ENCODE measurements around the gene PTGR3.
A peak's percentile ranks its signal among the peaks of the same experiment; 100 is the strongest.

Gene PTGR3

GRCh38 chr18:75246721-75247610 lies 38.0 kb upstream of the PTGR3 start:
- peak overlapping the region; percentile 91 for H3K4me3 Mint-ChIP-seq
- H3K27me3 Mint-ChIP-seq (ENCODE audit: low read depth), result no peaks in the 10 kb centered on the region
- H3K27ac Mint-ChIP-seq, result peak overlapping the region; percentile 72
- no peaks in the 10 kb centered on the region for H3K36me3 Mint-ChIP-seq (ENCODE audit: low read depth)
- H3K4me1 Mint-ChIP-seq (ENCODE audit: low read depth), result peaks cover 36% of the 10 kb centered on the region
- H3K9me3 Mint-ChIP-seq, result no peaks in the 10 kb centered on the region

GRCh38 chr18:75244351-75245313 lies 35.7 kb upstream of the PTGR3 start:
- Mint-ChIP-seq H3K9me3 (no peaks in the 10 kb centered on the region), H3K27me3 (ENCODE audit: low read depth) (no peaks in the 10 kb centered on the region), H3K36me3 (ENCODE audit: low read depth) (no peaks in the 10 kb centered on the region), H3K4me1 (ENCODE audit: low read depth) (peaks cover 36% of the 10 kb centered on the region), H3K27ac (no peak overlapping the region), H3K4me3 (no peak overlapping the region)

- H3K4me1 Mint-ChIP-seq (ENCODE audit: low read depth), result peaks cover 19% of the 10 kb centered on the region
- H3K27ac Mint-ChIP-seq, result no peak overlapping the region
- H3K36me3 Mint-ChIP-seq (ENCODE audit: low read depth), result no peaks in the 10 kb centered on the region
- no peaks in the 10 kb centered on the region for H3K9me3 Mint-ChIP-seq
- H3K4me3 Mint-ChIP-seq, result no peak overlapping the region
- no peaks in the 10 kb centered on the region for H3K27me3 Mint-ChIP-seq (ENCODE audit: low read depth)
These were observed 32.8 kb upstream of the PTGR3 start for GRCh38 chr18:75241705-75242104.

- Mint-ChIP-seq H3K4me1 (ENCODE audit: low read depth) (peaks cover 10% of the 10 kb centered on the region), H3K36me3 (ENCODE audit: low read depth) (no peaks in the 10 kb centered on the region), H3K27me3 (ENCODE audit: low read depth) (no peaks in the 10 kb centered on the region), H3K4me3 (no peak overlapping the region), H3K27ac (no peak overlapping the region), H3K9me3 (no peaks in the 10 kb centered on the region)
These were observed 31.5 kb upstream of the PTGR3 start for GRCh38 chr18:75240433-75240832.

DNA sequence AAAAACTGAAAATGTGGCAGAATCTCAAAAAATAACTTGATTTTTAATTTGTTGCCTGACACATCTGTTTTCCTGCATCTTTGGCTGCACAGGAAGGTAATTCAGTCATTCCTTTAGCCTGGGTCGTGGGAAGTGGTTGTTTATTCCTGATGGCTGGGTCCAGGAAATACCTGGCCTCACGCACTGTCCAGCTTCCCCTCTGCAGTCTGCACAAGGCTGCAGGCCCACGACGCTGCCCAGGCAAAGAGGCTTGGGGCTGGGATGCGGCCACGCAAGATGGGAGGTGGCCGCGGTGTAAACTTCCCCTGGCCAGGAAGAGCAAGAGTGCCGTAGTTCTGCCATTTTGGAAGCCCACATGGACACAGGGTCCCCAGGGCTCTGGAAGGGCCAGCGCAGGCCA lies 29.8 kb upstream of the PTGR3 start:
- H3K27me3 Mint-ChIP-seq (ENCODE audit: low read depth), result no peaks in the 10 kb centered on the region
- H3K9me3 Mint-ChIP-seq, result no peaks in the 10 kb centered on the region
- H3K4me3 Mint-ChIP-seq, result no peak overlapping the region
- no peaks in the 10 kb centered on the region for H3K36me3 Mint-ChIP-seq (ENCODE audit: low read depth)
- no peak overlapping the region for H3K27ac Mint-ChIP-seq
- H3K4me1 Mint-ChIP-seq (ENCODE audit: low read depth), result peaks cover 7% of the 10 kb centered on the region

GRCh38 chr18:75238100-75238499 lies 29.2 kb upstream of the PTGR3 start:
- H3K27ac Mint-ChIP-seq, result no peak overlapping the region
- H3K27me3 Mint-ChIP-seq (ENCODE audit: low read depth), result no peaks in the 10 kb centered on the region
- H3K4me3 Mint-ChIP-seq, result no peak overlapping the region
- H3K36me3 Mint-ChIP-seq (ENCODE audit: low read depth), result no peaks in the 10 kb centered on the region
- H3K9me3 Mint-ChIP-seq, result no peaks in the 10 kb centered on the region
- peaks cover 7% of the 10 kb centered on the region for H3K4me1 Mint-ChIP-seq (ENCODE audit: low read depth)

GRCh38 chr18:75235896-75236295 lies 27.0 kb upstream of the PTGR3 start:
- no peak overlapping the region for H3K27ac Mint-ChIP-seq
- no peak overlapping the region for H3K4me3 Mint-ChIP-seq
- H3K4me1 Mint-ChIP-seq (ENCODE audit: low read depth), result peaks cover 7% of the 10 kb centered on the region
- no peaks in the 10 kb centered on the region for H3K27me3 Mint-ChIP-seq (ENCODE audit: low read depth)
- no peaks in the 10 kb centered on the region for H3K36me3 Mint-ChIP-seq (ENCODE audit: low read depth)
- no peaks in the 10 kb centered on the region for H3K9me3 Mint-ChIP-seq

DNA sequence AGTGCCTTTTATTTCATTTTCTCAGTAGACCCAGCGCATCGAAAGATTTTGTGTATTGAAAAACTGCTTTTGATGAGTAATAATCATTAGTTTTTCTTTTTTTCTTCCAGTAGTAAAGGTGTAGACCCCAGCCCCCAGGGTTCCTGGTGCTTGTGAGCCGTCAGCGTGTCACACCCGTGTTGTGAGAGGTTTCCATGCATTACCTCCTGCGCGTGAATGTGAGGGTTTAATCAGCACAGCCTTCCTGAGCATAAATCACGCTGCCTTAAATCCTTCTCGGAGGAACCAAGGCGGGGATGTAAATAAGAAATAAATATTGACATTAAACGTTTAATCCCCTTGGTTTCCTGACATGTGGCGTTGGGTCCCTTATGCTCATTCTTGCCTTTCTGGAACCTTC lies 26.0 kb upstream of the PTGR3 start:
- Mint-ChIP-seq H3K27ac (no peak overlapping the region), H3K4me1 (ENCODE audit: low read depth) (peaks cover 4% of the 10 kb centered on the region), H3K36me3 (ENCODE audit: low read depth) (no peaks in the 10 kb centered on the region), H3K4me3 (no peak overlapping the region), H3K9me3 (no peaks in the 10 kb centered on the region), H3K27me3 (ENCODE audit: low read depth) (no peaks in the 10 kb centered on the region)

GRCh38 chr18:75231053-75231406 lies 22.1 kb upstream of the PTGR3 start:
- H3K4me3 Mint-ChIP-seq, result no peak overlapping the region
- H3K4me1 Mint-ChIP-seq (ENCODE audit: low read depth), result peaks cover 11% of the 10 kb centered on the region
- no peak overlapping the region for H3K27ac Mint-ChIP-seq
- H3K36me3 Mint-ChIP-seq (ENCODE audit: low read depth), result no peaks in the 10 kb centered on the region
- no peaks in the 10 kb centered on the region for H3K27me3 Mint-ChIP-seq (ENCODE audit: low read depth)
- H3K9me3 Mint-ChIP-seq, result no peaks in the 10 kb centered on the region

GRCh38 chr18:75230163-75231052 lies 21.5 kb upstream of the PTGR3 start:
- Mint-ChIP-seq H3K9me3 (no peaks in the 10 kb centered on the region), H3K27me3 (ENCODE audit: low read depth) (no peaks in the 10 kb centered on the region), H3K4me3 (no peak overlapping the region), H3K36me3 (ENCODE audit: low read depth) (no peaks in the 10 kb centered on the region), H3K27ac (no peak overlapping the region), H3K4me1 (ENCODE audit: low read depth) (peaks cover 11% of the 10 kb centered on the region)

DNA sequence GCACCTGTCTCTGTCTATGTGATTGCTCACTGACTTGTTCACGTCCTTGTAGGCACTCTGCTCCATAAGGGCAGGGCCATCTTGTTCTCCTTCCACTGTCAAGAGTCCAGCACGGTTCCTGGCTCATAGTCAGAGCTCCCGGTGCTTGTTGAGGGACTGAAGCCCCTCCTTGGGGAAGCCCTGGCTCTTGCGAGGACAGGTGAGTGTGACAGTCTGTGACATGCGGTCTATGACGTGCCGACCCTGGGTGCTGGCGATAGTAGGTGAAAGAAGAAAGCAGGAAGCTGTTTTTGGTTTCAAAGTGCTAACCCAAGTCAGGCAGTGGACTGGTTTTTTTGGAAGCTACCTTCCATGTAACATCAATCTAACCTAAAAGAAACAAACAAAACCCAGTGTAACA lies 20.5 kb upstream of the PTGR3 start:
- H3K4me1 Mint-ChIP-seq (ENCODE audit: low read depth), result peaks cover 11% of the 10 kb centered on the region
- H3K27ac Mint-ChIP-seq, result no peak overlapping the region

GRCh38 chr18:75228967-75229366 lies 20.0 kb upstream of the PTGR3 start:
- no peaks in the 10 kb centered on the region for H3K27me3 Mint-ChIP-seq (ENCODE audit: low read depth)
- no peak overlapping the region for H3K27ac Mint-ChIP-seq
- H3K4me1 Mint-ChIP-seq (ENCODE audit: low read depth), result peaks cover 11% of the 10 kb centered on the region
- H3K36me3 Mint-ChIP-seq (ENCODE audit: low read depth), result no peaks in the 10 kb centered on the region
- H3K4me3 Mint-ChIP-seq, result no peak overlapping the region
- no peaks in the 10 kb centered on the region for H3K9me3 Mint-ChIP-seq

More for the DNA sequence above, 20.5 kb upstream of the PTGR3 start:
- H3K27me3 Mint-ChIP-seq (ENCODE audit: low read depth), result no peaks in the 10 kb centered on the region
- H3K36me3 Mint-ChIP-seq (ENCODE audit: low read depth), result no peaks in the 10 kb centered on the region
- no peak overlapping the region for H3K4me3 Mint-ChIP-seq
- no peaks in the 10 kb centered on the region for H3K9me3 Mint-ChIP-seq

DNA sequence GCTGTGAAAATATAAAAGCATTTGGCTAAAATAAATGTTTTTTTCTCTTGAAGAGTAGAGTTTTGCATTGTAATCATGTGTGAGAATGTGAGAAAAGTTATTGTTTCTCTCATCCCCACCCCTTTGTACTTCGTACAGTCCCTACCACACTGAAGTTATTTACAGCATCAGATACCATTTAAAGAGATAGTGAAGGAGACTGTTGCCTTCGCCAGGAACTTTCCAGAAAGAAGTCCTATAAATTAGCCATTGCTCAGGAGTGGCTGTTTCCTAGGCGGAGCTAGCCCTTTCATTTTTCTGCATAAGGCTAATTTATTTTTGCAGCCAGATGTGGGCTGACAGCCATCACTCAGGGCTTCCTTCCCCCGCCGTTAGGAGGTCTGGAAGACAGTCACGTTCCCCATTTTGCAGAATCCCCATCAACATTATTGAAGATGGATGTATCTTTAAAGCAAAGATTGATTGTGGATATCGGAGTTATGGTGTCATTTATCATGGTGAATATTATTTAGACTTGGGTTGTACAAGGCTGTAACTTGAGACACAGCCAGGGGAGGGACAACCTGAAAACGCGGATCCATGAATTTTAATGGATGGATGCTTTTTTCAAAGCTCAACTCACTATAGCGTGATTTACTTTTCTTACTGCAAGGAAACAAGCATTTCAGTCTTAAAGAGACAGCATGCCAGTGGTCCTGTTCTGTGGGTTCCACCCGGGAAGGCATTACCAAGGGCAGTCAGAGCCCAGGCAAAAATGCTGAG lies 18.8 kb upstream of the PTGR3 start:
- Mint-ChIP-seq H3K27ac (no peak overlapping the region), H3K9me3 (no peaks in the 10 kb centered on the region), H3K27me3 (ENCODE audit: low read depth) (no peaks in the 10 kb centered on the region), H3K4me3 (no peak overlapping the region), H3K36me3 (ENCODE audit: low read depth) (no peaks in the 10 kb centered on the region), H3K4me1 (ENCODE audit: low read depth) (peaks cover 11% of the 10 kb centered on the region)
